Mesenchymal stem cell (in vitro differentiated cells and primary cell): ENCODE measurements around the gene FAM20A.
A peak's percentile ranks its signal among the peaks of the same experiment; 100 is the strongest.

Experiments used
- DNase-seq: peaks from one replicate; pipeline ENCODE4 v3.0.0-alpha.2; 2013
- H2AFZ ChIP-seq: one replicate; pipeline ENCODE4 v1.6.1; 2013; ENCODE audit warnings: low read depth, mild to moderate bottlenecking, control low read depth, inconsistent platforms, low read length, moderate library complexity
- H2AK5ac ChIP-seq: 2 replicates; pipeline ENCODE4 v1.6.1; 2013; ENCODE audit warnings: low read length, moderate library complexity, mild to moderate bottlenecking, inconsistent platforms; ENCODE audit not compliant: severe bottlenecking
- H2BK120ac ChIP-seq: one replicate; pipeline ENCODE4 v1.6.1; 2013; ENCODE audit warnings: low read depth, mild to moderate bottlenecking, inconsistent platforms, low read length, moderate library complexity
- H2BK12ac ChIP-seq, 2 experiments: one replicate each; pipeline ENCODE4 v1.6.1; 2013; ENCODE audit warnings: inconsistent platforms in 2 of 2, low read length in 2 of 2, mild to moderate bottlenecking in 2 of 2, moderate library complexity in 2 of 2, control low read depth in 1 of 2
- H2BK15ac ChIP-seq: one replicate; pipeline ENCODE4 v1.6.1; 2013; ENCODE audit warnings: mild to moderate bottlenecking, low read depth, inconsistent platforms; ENCODE audit not compliant: poor library complexity, severe bottlenecking
- H2BK5ac ChIP-seq: 2 replicates; pipeline ENCODE4 v1.6.1; 2013; ENCODE audit warnings: low read depth, mild to moderate bottlenecking, low read length, control low read depth, inconsistent platforms; ENCODE audit not compliant: poor library complexity, severe bottlenecking
- H3K14ac ChIP-seq, 2 experiments: one replicate each; pipeline ENCODE4 v1.6.1; 2013; ENCODE audit warnings: inconsistent platforms in 2 of 2, low read length in 2 of 2, control low read depth in 1 of 2, mild to moderate bottlenecking in 1 of 2, moderate library complexity in 1 of 2
- H3K18ac ChIP-seq, 2 experiments: one replicate each; pipeline ENCODE4 v1.6.1; 2013; ENCODE audit warnings: inconsistent platforms in 2 of 2, low read length in 2 of 2, control low read depth in 1 of 2, low read depth in 1 of 2, mild to moderate bottlenecking in 1 of 2
- H3K23ac ChIP-seq, 2 experiments: one replicate each; pipeline ENCODE4 v1.6.1; 2013; ENCODE audit warnings: inconsistent platforms in 2 of 2, low read length in 2 of 2, mild to moderate bottlenecking in 2 of 2, moderate library complexity in 2 of 2, control low read depth in 1 of 2
- H3K27ac ChIP-seq: 2 replicates; pipeline ENCODE4 v1.5.1; 2013; ENCODE audit warnings: mild to moderate bottlenecking, moderate library complexity, low read length, control low read depth, inconsistent platforms; ENCODE audit not compliant: poor library complexity, severe bottlenecking
- H3K27me3 ChIP-seq, 2 experiments: 2 replicates each; pipeline versions ENCODE4 v1.6.1 to v1.7.0; 2013; ENCODE audit warnings: low read length in 2 of 2, mild to moderate bottlenecking in 2 of 2, moderate library complexity in 2 of 2, control low read depth in 1 of 2, inconsistent platforms in 1 of 2; ENCODE audit not compliant: control insufficient read depth in 1 of 2, insufficient read depth in 1 of 2
- H3K36me3 ChIP-seq, 2 experiments: 2 replicates each; pipeline versions ENCODE4 v1.6.1 to v1.7.0; 2013; ENCODE audit warnings: low read length in 2 of 2, control low read depth in 1 of 2, inconsistent platforms in 1 of 2, low read depth in 1 of 2, mild to moderate bottlenecking in 1 of 2; ENCODE audit not compliant: insufficient read depth in 2 of 2, control insufficient read depth in 1 of 2
- H3K4ac ChIP-seq, 2 experiments: one replicate each; pipeline ENCODE4 v1.6.1; 2013; ENCODE audit warnings: inconsistent platforms in 2 of 2, low read length in 2 of 2, mild to moderate bottlenecking in 2 of 2, moderate library complexity in 2 of 2, control low read depth in 1 of 2, low read depth in 1 of 2
- H3K4me1 ChIP-seq: 2 replicates; pipeline ENCODE4 v1.6.1; 2013; ENCODE audit warnings: low read depth, low read length, control low read depth; ENCODE audit not compliant: control insufficient read depth, insufficient read depth
- H3K4me2 ChIP-seq: 2 replicates; pipeline ENCODE4 v1.6.1; 2013; ENCODE audit warnings: low read length, mild to moderate bottlenecking, inconsistent platforms; ENCODE audit not compliant: poor library complexity, severe bottlenecking
- H3K4me3 ChIP-seq, 2 experiments: 2 replicates each; pipeline versions ENCODE4 v1.5.1 to v1.7.0; 2013; ENCODE audit warnings: low read length in 2 of 2, mild to moderate bottlenecking in 2 of 2, control low read depth in 1 of 2, low read depth in 1 of 2; ENCODE audit not compliant: insufficient read depth in 1 of 2
- H3K79me1 ChIP-seq: replicated peaks from 2 replicates; pipeline ENCODE4 v1.6.1; 2013; ENCODE audit warnings: mild to moderate bottlenecking, control low read depth, low read length, inconsistent platforms; ENCODE audit not compliant: poor library complexity, severe bottlenecking
- H3K9ac ChIP-seq: 2 replicates; pipeline ENCODE4 v1.7.0; 2013; ENCODE audit warnings: mild to moderate bottlenecking, low read length, moderate library complexity
- H3K9me3 ChIP-seq: 2 replicates; pipeline ENCODE4 v1.7.0; 2013; ENCODE audit warnings: mild to moderate bottlenecking, low read length; ENCODE audit not compliant: control insufficient read depth
- H4K8ac ChIP-seq: one replicate; pipeline ENCODE4 v1.6.1; 2013; ENCODE audit warnings: inconsistent platforms, mild to moderate bottlenecking, low read length, moderate library complexity
- H4K91ac ChIP-seq: one replicate; pipeline ENCODE4 v1.6.1; 2013; ENCODE audit warnings: mild to moderate bottlenecking, low read length, inconsistent platforms
- WGBS: methylation state at CpG from one replicate; pipeline ENCODE4 v1.1.7; 2013; ENCODE audit warnings: mixed read lengths; 5-methylcytosine and 5-hydroxymethylcytosine counted together

FAM20A gene

DNA sequence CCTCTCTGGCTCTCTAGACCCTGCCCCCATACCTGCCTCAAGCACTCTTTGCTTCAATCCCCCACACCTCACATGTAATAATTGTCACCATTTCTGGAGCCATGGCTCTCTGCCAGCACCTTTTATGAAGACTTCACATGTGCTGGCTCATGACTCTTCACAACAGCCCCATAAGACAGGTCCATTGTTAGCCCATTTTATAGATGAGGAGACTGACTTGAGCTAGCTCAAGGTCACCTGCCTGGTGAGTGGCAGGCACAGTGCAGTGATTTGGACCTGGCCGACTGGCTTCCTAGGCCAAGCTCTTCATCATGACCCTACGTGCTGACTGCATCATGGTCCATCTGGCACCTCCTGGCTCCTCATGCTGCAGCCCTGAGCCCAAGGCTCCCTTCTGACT lies 25.0 kb downstream of the FAM20A start:
- Histone ChIP-seq H4K91ac (peak overlapping the region; percentile 7), H2BK5ac (no peak overlapping the region), H3K9me3 (no peaks in the 10 kb centered on the region), H3K4me1 (no peaks in the 10 kb centered on the region), H3K36me3 (peaks cover 0 to 53% of the 10 kb centered on the region in 2 experiments), H3K14ac (peak overlapping the region in 1 of 2 experiments; percentile 74), H2BK12ac (no peak overlapping the region), H2AK5ac (no peak overlapping the region), H3K4ac (peak overlapping the region in 1 of 2 experiments; percentile 35), H2AFZ (no peak overlapping the region), H3K79me1 (no peaks in the 10 kb centered on the region), H3K27me3 (no peaks in the 10 kb centered on the region), H2BK120ac (no peak overlapping the region), H3K9ac (peak overlapping the region; percentile 61), H3K4me2 (no peak overlapping the region), H4K8ac (no peak overlapping the region), H2BK15ac (no peak overlapping the region), H3K27ac (no peak overlapping the region), H3K4me3 (no peak overlapping the region), H3K18ac (no peak overlapping the region), H3K23ac (no peak overlapping the region)
- DNase-seq: no peak
- 96% methylated on average over 2 of the region's 2 CpGs for WGBS

- no peak overlapping the region for H3K14ac ChIP-seq
- H3K36me3 ChIP-seq: peaks cover 0 to 65% of the 10 kb centered on the region in 2 experiments
- H3K27me3 ChIP-seq: peaks cover 0 to 3% of the 10 kb centered on the region in 2 experiments
- H3K9ac ChIP-seq: no peak overlapping the region
- H2BK12ac ChIP-seq: no peak overlapping the region
- H4K91ac ChIP-seq: no peak overlapping the region
- H2BK120ac ChIP-seq: no peak overlapping the region
- no peak overlapping the region for H2BK15ac ChIP-seq
- no peak overlapping the region for H2BK5ac ChIP-seq
- H2AFZ ChIP-seq: no peak overlapping the region
- no peaks in the 10 kb centered on the region for H3K79me1 ChIP-seq
- DNase-seq: no peak
- no peaks in the 10 kb centered on the region for H3K4me1 ChIP-seq
- 88% methylated on average over 1 of the region's 1 CpG for WGBS
- H3K23ac ChIP-seq: no peak overlapping the region
- H3K4me2 ChIP-seq: no peak overlapping the region
- H3K18ac ChIP-seq: no peak overlapping the region
- H3K27ac ChIP-seq: no peak overlapping the region
- no peak overlapping the region for H3K4me3 ChIP-seq
- H2AK5ac ChIP-seq: no peak overlapping the region
- no peak overlapping the region for H3K4ac ChIP-seq
- no peaks in the 10 kb centered on the region for H3K9me3 ChIP-seq
- H4K8ac ChIP-seq: no peak overlapping the region
Measured at GRCh38 chr17:68573338-68573737, 27.8 kb downstream of the FAM20A start.

DNA sequence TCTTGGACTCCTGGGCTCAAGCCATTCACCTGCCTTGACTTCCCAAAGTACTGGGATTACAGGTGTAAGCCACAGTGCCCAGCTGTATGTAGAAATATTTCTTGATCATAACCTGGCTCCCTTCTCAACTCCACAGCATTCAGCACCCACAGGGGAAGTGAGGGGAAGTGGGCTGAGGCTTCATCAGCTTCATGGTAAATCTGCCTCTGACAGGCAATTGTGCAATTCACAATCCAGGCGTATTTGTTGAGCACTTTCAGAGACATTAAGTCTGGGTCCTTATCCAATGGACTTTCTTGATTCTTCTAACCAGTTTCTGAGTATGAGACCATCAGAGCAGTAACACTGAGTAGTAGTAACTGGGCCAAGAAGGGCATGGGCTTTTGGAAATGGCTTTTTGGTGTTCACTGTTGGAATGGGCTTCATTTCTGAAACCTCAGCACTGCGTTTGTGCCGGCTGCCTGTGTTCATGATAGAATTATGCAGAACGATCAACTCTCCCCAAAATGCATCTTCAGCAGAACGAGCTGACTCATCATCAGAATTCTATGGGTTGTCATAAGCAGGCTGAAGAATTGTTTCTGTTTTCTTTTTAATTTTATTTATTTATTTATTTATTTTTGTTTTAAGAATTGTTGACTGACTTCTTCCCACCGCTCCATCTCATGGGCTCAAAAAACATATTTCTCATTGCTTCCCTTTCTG lies 28.9 kb downstream of the FAM20A start:
- WGBS: 95% methylated on average over 4 of the region's 6 CpGs
- Histone ChIP-seq H3K4me1 (no peaks in the 10 kb centered on the region), H2AFZ (no peak overlapping the region), H2BK120ac (no peak overlapping the region), H4K8ac (no peak overlapping the region), H4K91ac (no peak overlapping the region), H3K79me1 (no peaks in the 10 kb centered on the region), H2BK12ac (no peak overlapping the region), H3K4me3 (no peak overlapping the region), H3K14ac (no peak overlapping the region), H2AK5ac (no peak overlapping the region), H3K36me3 (peaks cover 0 to 68% of the 10 kb centered on the region in 2 experiments), H3K27me3 (peaks cover 0 to 5% of the 10 kb centered on the region in 2 experiments), H3K23ac (no peak overlapping the region), H3K4ac (no peak overlapping the region), H2BK5ac (no peak overlapping the region), H2BK15ac (no peak overlapping the region), H3K18ac (no peak overlapping the region), H3K9me3 (no peaks in the 10 kb centered on the region), H3K9ac (no peak overlapping the region), H3K4me2 (no peak overlapping the region), H3K27ac (no peak overlapping the region)
- peak; percentile 34 for DNase-seq

GRCh38 chr17:68570526-68570925 lies 30.6 kb downstream of the FAM20A start:
- Histone ChIP-seq H3K4me1 (no peaks in the 10 kb centered on the region), H2BK12ac (no peak overlapping the region), H3K14ac (no peak overlapping the region), H3K27me3 (peaks cover 0 to 20% of the 10 kb centered on the region in 2 experiments), H3K4me2 (no peak overlapping the region), H2AK5ac (no peak overlapping the region), H2BK120ac (no peak overlapping the region), H3K36me3 (peaks cover 0 to 74% of the 10 kb centered on the region in 2 experiments), H4K91ac (no peak overlapping the region), H2BK5ac (no peak overlapping the region), H3K9me3 (no peaks in the 10 kb centered on the region), H3K23ac (no peak overlapping the region), H3K18ac (no peak overlapping the region), H3K79me1 (no peaks in the 10 kb centered on the region), H3K9ac (no peak overlapping the region), H2AFZ (no peak overlapping the region), H3K4me3 (no peak overlapping the region), H2BK15ac (no peak overlapping the region), H4K8ac (no peak overlapping the region), H3K27ac (no peak overlapping the region), H3K4ac (no peak overlapping the region)
- DNase-seq: no peak
- WGBS: 90% methylated on average over 1 of the region's 1 CpG
